Measurements from ENCODE around the gene ZBTB17.
"Not testable (repeated sequence)": the region's sequence is repeated elsewhere in the genome, so short reads cannot be mapped to it uniquely, and the experiment has no call there.

The ZBTB17 gene

GRCh38 chr1:15975805-15976680 lies at the start of gene ZBTB17:
TSS of gene ZBTB17 (minus strand) at chr1:15976101. CDS start at chr1:15948495, 27,606 bp downstream.
- DNase-seq (ENCODE audit: low read depth in 2 of 2): peak; percentile 93 to 94

DNA sequence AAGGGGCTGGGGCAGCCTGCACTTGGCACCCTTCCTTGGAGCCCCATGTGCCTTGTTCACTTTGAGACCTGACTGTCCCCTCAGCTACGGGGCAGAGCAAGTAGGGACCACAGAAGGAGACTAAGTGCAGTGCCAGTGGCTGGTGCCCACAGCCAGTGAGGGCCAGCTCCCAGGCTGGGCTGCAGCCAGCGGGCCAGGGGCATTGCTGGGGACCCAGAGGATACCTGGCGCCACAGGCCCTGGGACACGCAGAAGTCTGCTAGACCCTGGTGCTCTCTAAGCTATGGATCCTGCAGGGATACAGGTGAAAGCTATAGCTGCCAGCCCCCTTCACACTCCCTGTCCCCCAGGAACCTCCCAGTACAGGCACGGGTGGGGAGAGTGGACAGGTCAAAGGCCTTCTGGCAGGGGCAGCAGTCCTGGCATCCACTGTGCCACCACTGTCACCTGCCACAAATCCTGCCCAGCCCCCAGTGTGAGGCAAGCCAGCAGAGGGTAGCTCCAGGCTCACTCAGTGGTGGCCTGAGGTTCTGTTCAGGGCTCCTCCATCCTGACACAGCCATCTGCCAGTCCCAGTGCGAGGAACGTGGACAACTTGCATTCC lies 47.3 kb upstream of the ZBTB17 start:
- DNase-seq (ENCODE audit: low read depth in 2 of 2): no peak

GRCh38 chr1:16022393-16022792 lies 46.5 kb upstream of the ZBTB17 start:
- DNase-seq (ENCODE audit: low read depth in 2 of 2): no peak

GRCh38 chr1:16021681-16022080 lies 45.8 kb upstream of the ZBTB17 start, which contains the start of gene CLCNKA:
TSS of gene CLCNKA (plus strand) at chr1:16022036. CDS start at chr1:16022620, 584 bp downstream.
- no peak for DNase-seq (ENCODE audit: low read depth in 2 of 2)

- not testable (repeated sequence) for DNase-seq (ENCODE audit: low read depth in 2 of 2)
These were observed 45.0 kb upstream of the ZBTB17 start for GRCh38 chr1:16020878-16021277.

GRCh38 chr1:16020325-16020724 lies 44.4 kb upstream of the ZBTB17 start:
- no peak for DNase-seq (ENCODE audit: low read depth in 2 of 2)

GRCh38 chr1:16019644-16020277 lies 43.9 kb upstream of the ZBTB17 start:
- DNase-seq (ENCODE audit: low read depth in 2 of 2): no peak

DNA sequence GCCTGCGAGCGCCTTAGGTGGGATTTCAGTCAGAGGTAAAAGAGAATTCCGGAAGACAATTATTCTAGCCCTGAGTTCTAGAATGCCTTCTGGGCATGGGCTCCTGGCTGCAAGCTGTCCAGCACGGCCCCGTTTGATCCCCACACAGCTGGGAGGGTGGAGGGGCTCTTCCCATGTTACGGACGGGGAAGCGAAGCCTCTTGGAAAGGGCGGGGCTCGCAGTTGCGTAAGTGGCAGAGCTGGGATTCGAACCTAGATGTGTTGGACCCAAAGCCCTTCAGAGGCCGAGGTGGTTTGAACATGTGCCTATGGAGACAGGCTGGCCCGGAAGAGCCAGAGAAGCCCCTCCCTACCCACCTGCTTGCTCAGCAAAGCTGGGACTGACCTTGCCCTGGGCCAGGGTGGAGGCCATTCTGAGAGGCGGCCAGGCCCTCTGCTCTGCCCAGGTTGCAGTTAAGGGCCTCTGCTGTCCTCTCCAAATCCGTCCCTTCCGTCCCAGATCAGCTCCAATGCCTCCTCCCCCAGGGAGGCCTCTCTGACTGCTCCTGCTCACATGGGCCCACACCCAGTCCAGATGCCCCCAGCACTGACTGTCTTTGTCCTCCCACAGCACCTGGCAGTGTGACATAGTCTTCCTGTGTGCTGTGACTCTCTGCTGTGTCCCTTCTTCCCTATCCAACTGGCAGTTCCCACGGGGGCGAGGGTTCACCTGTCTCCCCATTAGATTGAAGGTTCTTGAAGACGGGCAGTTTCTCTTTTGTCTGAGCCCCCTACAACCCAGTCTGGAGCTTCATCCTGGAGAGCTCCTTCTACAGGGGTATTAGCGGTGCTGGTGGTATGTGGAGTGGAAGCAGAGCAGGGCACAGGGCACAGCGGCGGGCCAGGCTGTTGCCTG lies 43.1 kb upstream of the ZBTB17 start:
- no peak for DNase-seq (ENCODE audit: low read depth in 2 of 2)

- no peak for DNase-seq (ENCODE audit: low read depth in 2 of 2)
These were observed 42.4 kb upstream of the ZBTB17 start for GRCh38 chr1:16018308-16018707.

GRCh38 chr1:16017461-16018303 lies 41.8 kb upstream of the ZBTB17 start, which contains the start of gene HSPB7:
TSS of gene HSPB7 (minus strand) at chr1:16018043. CDS start at chr1:16017963, 80 bp downstream.
- no peak for DNase-seq (ENCODE audit: low read depth in 2 of 2)

DNA sequence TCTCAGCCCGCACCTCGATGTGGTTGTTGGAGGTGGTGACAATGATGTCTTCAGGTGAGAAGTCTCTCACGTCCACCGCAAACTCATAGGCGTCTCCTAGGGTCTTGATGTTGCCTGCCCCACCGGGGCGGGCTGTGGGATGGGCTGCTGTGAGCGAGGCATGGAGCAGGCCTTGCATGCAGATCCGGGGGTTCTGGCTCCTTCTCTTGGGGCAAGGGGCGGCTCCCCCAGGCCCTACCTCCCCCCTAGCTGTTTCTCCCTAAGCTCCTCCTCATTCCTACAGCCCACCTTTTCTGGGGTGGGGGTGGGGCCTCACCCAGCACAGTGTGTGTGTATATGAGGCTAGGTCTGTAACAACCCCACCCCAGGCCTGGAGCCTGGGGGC lies 41.2 kb upstream of the ZBTB17 start:
- no peak for DNase-seq (ENCODE audit: low read depth in 2 of 2)

DNA sequence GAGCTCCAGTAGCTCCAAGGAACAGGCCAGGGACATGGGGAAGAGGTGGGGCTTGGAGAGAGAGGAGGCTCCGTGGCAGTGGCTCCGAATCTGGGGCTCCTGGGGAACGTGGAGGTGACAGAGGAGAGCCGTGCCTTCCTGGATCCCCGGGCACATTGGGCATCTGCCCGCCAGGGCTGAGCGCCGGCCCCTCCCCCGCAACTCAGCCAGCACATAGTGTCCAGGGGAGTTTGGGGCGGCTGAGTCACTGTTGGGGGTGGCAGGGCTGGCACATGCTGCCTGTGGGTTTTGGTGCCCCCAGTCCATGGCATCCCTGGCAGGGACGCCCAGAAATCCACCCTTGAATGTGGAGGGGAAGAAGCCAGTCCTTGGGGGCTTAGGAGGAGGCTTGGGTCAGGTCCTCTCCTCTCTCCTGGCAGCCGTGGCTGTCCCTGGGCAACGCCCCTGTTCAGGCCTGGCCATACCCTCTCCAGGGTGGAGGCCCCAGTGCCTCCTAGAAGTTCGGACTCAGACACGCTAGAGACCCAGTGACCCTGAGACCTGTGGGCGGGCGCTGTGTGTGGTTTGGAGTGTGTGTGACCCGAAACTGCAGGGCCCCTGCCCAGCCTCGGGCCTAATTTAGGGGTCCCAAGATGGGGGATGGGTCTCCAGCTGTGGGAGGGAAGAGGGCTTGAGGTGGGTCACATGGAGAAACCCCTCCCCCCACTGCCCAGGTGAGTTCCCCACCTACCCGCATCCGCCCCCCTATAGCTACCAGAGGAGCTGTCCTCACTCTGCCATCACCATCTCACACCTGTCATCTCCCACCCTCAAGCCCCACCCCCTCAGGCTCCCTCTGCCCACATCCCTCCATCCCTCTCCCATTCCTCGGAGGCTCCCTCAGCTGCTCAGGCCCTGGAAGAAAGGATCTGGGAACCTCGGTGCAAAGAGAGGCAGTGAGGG lies 40.3 kb upstream of the ZBTB17 start:
- no peak for DNase-seq (ENCODE audit: low read depth in 2 of 2)

DNA sequence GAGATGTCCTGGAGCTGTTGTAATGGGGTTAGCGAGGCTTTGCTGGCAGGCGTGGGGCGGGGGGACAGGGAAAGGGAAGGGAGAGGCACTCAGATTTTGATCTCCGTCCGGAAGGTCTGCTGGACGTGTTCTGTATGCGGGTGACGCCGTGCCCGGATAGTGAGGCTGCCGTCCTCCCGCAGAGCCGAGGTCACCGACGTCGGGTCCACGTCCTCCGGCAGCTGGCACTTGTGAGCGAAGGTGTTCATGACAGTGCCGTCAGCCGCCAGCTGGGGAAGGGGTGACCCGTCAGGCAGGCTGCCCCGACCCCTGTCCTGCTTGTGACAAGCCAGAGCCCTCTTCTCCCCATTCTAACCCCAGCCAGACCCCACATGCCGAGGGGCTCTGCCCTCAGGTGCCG lies 39.6 kb upstream of the ZBTB17 start:
- DNase-seq (ENCODE audit: low read depth in 2 of 2): no peak

DNA sequence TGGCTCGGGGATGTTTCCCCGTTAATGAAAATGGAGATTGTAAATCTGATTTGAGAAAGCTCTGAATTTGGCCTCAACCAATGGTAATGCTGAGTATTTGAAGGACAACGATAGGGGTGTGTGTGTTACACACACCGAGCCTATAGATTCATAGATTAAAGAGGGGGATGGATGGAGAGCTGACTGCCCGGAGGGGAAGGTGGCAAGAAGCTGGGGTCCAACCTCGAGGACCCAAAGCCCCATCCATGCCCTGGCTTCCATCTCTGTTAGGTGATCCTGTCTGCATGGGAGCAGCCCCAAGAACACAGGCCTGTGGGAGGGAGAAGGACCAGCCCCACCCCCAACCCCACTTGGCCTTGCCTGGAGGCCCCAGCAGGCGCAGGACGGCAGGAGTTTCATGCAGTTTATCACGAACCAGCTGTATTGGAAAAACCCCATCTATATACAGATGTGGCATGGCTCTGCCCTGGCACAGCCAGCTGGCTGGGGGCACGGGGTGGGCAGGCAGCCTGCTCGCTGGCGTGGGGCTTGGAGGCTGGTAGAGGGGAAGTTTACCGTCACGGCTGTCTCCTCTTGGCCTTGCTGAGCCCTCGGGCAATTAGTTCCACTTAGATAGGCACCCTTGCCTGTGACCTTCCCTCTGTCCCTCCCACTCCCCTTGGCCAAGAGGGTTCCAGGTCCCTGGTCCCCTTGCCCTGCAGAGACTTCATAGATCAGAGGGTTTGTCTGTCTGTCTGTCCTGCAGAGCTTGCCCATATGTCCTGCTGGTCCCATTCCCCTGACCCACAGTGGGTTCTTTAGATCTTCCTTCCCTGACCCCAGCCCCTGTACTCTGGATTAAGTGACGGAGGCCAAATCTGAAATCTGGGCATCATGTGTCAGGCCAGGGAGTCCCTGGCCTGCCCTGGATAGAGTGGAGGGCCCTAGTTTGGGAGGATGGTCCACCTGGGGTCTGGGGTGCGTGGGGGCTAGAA lies 38.9 kb upstream of the ZBTB17 start:
- no peak for DNase-seq (ENCODE audit: low read depth in 2 of 2)

DNA sequence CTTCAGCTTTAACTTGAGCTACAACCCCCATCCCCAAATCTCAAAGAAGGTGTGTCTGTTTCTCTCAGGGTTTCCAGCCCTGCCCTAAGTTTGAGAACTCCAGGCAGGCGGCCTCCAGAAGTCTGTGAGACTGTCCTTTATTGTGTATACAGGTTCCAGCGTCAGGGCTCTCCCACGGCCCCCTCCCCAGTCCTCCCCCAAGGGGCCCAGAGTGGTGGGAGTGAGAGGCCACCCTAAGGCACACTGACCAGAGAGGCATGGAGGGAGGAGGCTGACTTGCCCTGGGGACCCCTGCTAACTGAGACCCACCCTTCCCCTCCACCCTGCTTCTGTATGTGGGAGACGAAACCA lies 38.0 kb upstream of the ZBTB17 start:
- DNase-seq (ENCODE audit: low read depth in 2 of 2): no peak

- DNase-seq (ENCODE audit: low read depth in 2 of 2): peak; percentile 43 to 46
These were observed 37.5 kb upstream of the ZBTB17 start for GRCh38 chr1:16013220-16013907.

GRCh38 chr1:16012590-16013219 lies 36.8 kb upstream of the ZBTB17 start:
- DNase-seq (ENCODE audit: low read depth in 2 of 2): peak; percentile 12 to 18

Data from activated CD4-positive, alpha-beta T cell treated with anti-CD3 and anti-CD28 coated beads for 24 hours (primary cell).